HCT116 (cell line): ENCODE results near the gene ARL8B. TPM values are rescaled to one million over a fixed set of nuclear protein-coding genes. Genes with fewer than 3 reads are reported as not detected.

Experiments used
- ATAC-seq: fragments of 200-7000 bp; cut with Tn5 transposase; 2 replicates; pipeline ENCODE4 v1.9.1; 2020; ENCODE audit warnings: mild to moderate bottlenecking, moderate library complexity
- BruUV-seq: library from RNA; stranded (reverse); fragments of 400-500 nt; replicated peaks from 2 replicates; lab custom pipeline; 2021; lab: Mats Ljungman, UMichigan
- CTCF ChIA-PET: fragments of 300-600 bp; sonication (Branson Sonifier 250); formaldehyde crosslinking; loops from one replicate; lab custom pipeline; 2021; ENCODE audit warnings: antibody characterized with exemption; lab: Charles Lee
- POLR2A ChIA-PET: fragments of 300-600, 350-600 bp; sonication (Branson Sonifier 250); formaldehyde crosslinking; loops from one replicate; lab custom pipeline; 2021; ENCODE audit warnings: antibody characterized with exemption; lab: Charles Lee
- RAD21 ChIA-PET, 2 experiments: fragments of 300-600 bp; sonication (Branson Sonifier 250); formaldehyde crosslinking; loops; one replicate each; lab custom pipeline; 2023; ENCODE audit warnings: low total read pairs in 2 of 2; ENCODE audit not compliant: uncharacterized antibody in 2 of 2, unreplicated experiment in 2 of 2, low non-redundant PET in 1 of 2; lab: Charles Lee
- DNase-seq: peaks from one replicate; pipeline ENCODE4 v3.0.0-alpha.2; 2010; ENCODE audit warnings: low read depth, low spot score
- H2AFZ ChIP-seq: fragments of 200-600 bp; shearing (Covaris generic), sonication (generic); 2 replicates; pipeline ENCODE4 v1.6.1; 2017; ENCODE audit warnings: low read depth, mixed run types, mixed read lengths, antibody characterized with exemption, low read length; ENCODE audit not compliant: poor library complexity, severe bottlenecking
- H3K27ac ChIP-seq: 2 replicates; pipeline ENCODE4 v1.5.1; 2012; ENCODE audit warnings: low read depth, low read length
- H3K27me3 ChIP-seq: fragments of 200-600 bp; sonication (generic); 2 replicates; pipeline ENCODE4 v1.6.1; 2016; ENCODE audit warnings: mixed run types, low read length, mixed read lengths; ENCODE audit not compliant: insufficient read depth
- H3K36me3 ChIP-seq, 2 experiments: fragments of 200-500 bp in 1 of 2; fragments of 200-600 bp in 1 of 2; sonication (Bioruptor generic) in 1 of 2; sonication (generic) in 1 of 2; 2 replicates each; pipeline versions ENCODE4 v1.5.1 to v1.6.1; 2014 to 2016; ENCODE audit warnings: low read length in 2 of 2, inconsistent platforms in 1 of 2, mixed read lengths in 1 of 2, mixed run types in 1 of 2; ENCODE audit not compliant: insufficient read depth in 2 of 2, control insufficient read depth in 1 of 2
- H3K4me1 ChIP-seq, 2 experiments: fragments of 200-600 bp in 1 of 2; sonication (generic) in 1 of 2; 2 replicates each; pipeline versions ENCODE4 v1.5.1 to v1.6.1; 2012 to 2017; ENCODE audit warnings: low read length in 2 of 2, inconsistent platforms in 1 of 2, mild to moderate bottlenecking in 1 of 2, mixed read lengths in 1 of 2, mixed run types in 1 of 2, moderate library complexity in 1 of 2; ENCODE audit not compliant: insufficient read depth in 2 of 2, control insufficient read depth in 1 of 2
- H3K4me2 ChIP-seq: fragments of 200-600 bp; sonication (generic); 2 replicates; pipeline ENCODE4 v1.6.1; 2017; ENCODE audit warnings: mixed run types, low read length, mixed read lengths
- H3K4me3 ChIP-seq, 2 experiments: fragments of 200-600 bp in 1 of 2; sonication (generic) in 1 of 2; replicated peaks in 1 of 2; 2 replicates each; pipeline ENCODE4 v1.5.1; 2011 to 2016; ENCODE audit warnings: low read length in 2 of 2, control low read depth in 1 of 2, low read depth in 1 of 2, mild to moderate bottlenecking in 1 of 2, mixed read lengths in 1 of 2, mixed run types in 1 of 2
- H3K79me2 ChIP-seq: fragments of 200-600 bp; sonication (generic); 2 replicates; pipeline ENCODE4 v1.6.1; 2017; ENCODE audit warnings: mild to moderate bottlenecking, mixed run types, low read length, moderate library complexity, mixed read lengths; ENCODE audit not compliant: insufficient read depth
- H3K9ac ChIP-seq: fragments of 200-600 bp; sonication (generic); 2 replicates; pipeline ENCODE4 v1.6.1; 2016; ENCODE audit warnings: low read length, mixed read lengths
- H3K9me2 ChIP-seq: fragments of 200-600 bp; sonication (generic), shearing (Covaris generic); 2 replicates; pipeline ENCODE4 v1.6.1; 2017; ENCODE audit warnings: mixed run types, mild to moderate bottlenecking, moderate library complexity; ENCODE audit not compliant: insufficient read depth
- H3K9me3 ChIP-seq, 2 experiments: fragments of 200-500 bp in 1 of 2; fragments of 200-600 bp in 1 of 2; sonication (Bioruptor generic) in 1 of 2; sonication (generic) in 1 of 2; 2 replicates each; pipeline ENCODE4 v1.6.1; 2014 to 2017; ENCODE audit warnings: low read length in 2 of 2, mixed read lengths in 2 of 2, inconsistent platforms in 1 of 2, low read depth in 1 of 2, mild to moderate bottlenecking in 1 of 2, mixed run types in 1 of 2, moderate library complexity in 1 of 2; ENCODE audit not compliant: control insufficient read depth in 1 of 2, insufficient read depth in 1 of 2
- H4K20me1 ChIP-seq: fragments of 200-600 bp; sonication (generic), shearing (Covaris generic); 2 replicates; pipeline ENCODE4 v1.6.1; 2017; ENCODE audit warnings: mixed run types, mild to moderate bottlenecking, moderate library complexity; ENCODE audit not compliant: insufficient read depth
- CBX3 ChIP-seq: IDR thresholded peaks from 2 replicates; pipeline ENCODE4 v1.6.1; 2012; ENCODE audit warnings: low read depth
- EZH2 ChIP-seq: fragments of 200-600 bp; sonication (generic); IDR thresholded peaks from 2 replicates; pipeline ENCODE4 v1.6.1; 2017; ENCODE audit warnings: antibody characterized with exemption, mixed run types
- FOSL1 ChIP-seq: IDR thresholded peaks from 2 replicates; pipeline ENCODE4 v1.6.1; 2012; ENCODE audit warnings: low read depth
- REST ChIP-seq: IDR thresholded peaks from 2 replicates; pipeline ENCODE4 v1.6.1; 2012; ENCODE audit warnings: low read depth
- SP1 ChIP-seq: IDR thresholded peaks from 2 replicates; pipeline ENCODE4 v1.6.1; 2012; ENCODE audit warnings: low read depth
- TCF7L2 ChIP-seq: IDR thresholded peaks from 2 replicates; pipeline ENCODE4 v1.7.0; 2011; ENCODE audit warnings: borderline replicate concordance, inconsistent platforms; ENCODE audit not compliant: insufficient read depth, insufficient read length; ENCODE audit errors: extremely low read depth
- ZFX ChIP-seq: fragments of 450-650 bp; IDR thresholded peaks from 2 replicates; pipeline ENCODE4 v1.6.1; 2017
- ZNF274 ChIP-seq: fragments of 200-500 bp; sonication (Bioruptor generic); IDR thresholded peaks from 2 replicates; pipeline ENCODE4 v1.6.1; 2014; ENCODE audit warnings: mild to moderate bottlenecking, low read depth, low read length, inconsistent platforms
- intact Hi-C: fragments of 100-400 bp; cut with micrococcal nuclease; formaldehyde crosslinking; loops from 2 replicates; pipeline ENCODE4 v1.10.0; 2022
- total RNA-seq: library from RNA; stranded (reverse); gene quantifications from one replicate; pipeline ENCODE4 v1.2.1, GENCODE V29; 2021; ENCODE audit not compliant: unreplicated experiment

Gene ARL8B
- total RNA-seq, 1 experiment from 2014 or later = 38.1 TPM

GRCh38 chr3:5141760-5142159 is 19.7 kb downstream of the ARL8B start:
- no peak overlapping the region for H2AFZ ChIP-seq
- POLR2A ChIA-PET = no interaction called here
- peaks cover 19 to 22% of the 10 kb centered on the region in 2 experiments for H3K4me1 ChIP-seq
- no peaks in the 10 kb centered on the region; the same call in 1 of the 2 replicates for H4K20me1 ChIP-seq
- H3K9ac ChIP-seq = no peak overlapping the region
- ATAC-seq (no peak), DNase-seq (no peak)
- no peaks in the 10 kb centered on the region for H3K9me3 ChIP-seq
- TF ChIP-seq FOSL1 (no peak), TCF7L2 (no peak), SP1 (no peak), EZH2 (no peak), CBX3 (no peak), ZFX (no peak), REST (no peak), ZNF274 (no peak)
- H3K27ac ChIP-seq = no peak overlapping the region
- intact Hi-C loops = no loop called here
- H3K27me3 ChIP-seq = no peaks in the 10 kb centered on the region
- no peak overlapping the region for H3K4me3 ChIP-seq
- H3K36me3 ChIP-seq = no peaks in the 10 kb centered on the region
- H3K4me2 ChIP-seq = no peak overlapping the region
- CTCF ChIA-PET = no interaction called here
- RAD21 ChIA-PET = no interaction called here
- peaks cover 99% of the 10 kb centered on the region for H3K79me2 ChIP-seq
- H3K9me2 ChIP-seq = no peaks in the 10 kb centered on the region
- BruUV-seq = no TSS peak
